Endothelial cell of umbilical vein (primary cell): ENCODE data around the gene CSRP1. TPM values are rescaled to one million over a fixed set of nuclear protein-coding genes. Genes with fewer than 3 reads are reported as not detected.
A peak's percentile ranks its signal among the peaks of the same experiment; 100 is the strongest.

Experiments used
- BruUV-seq: library from RNA; stranded (reverse); fragments of 400-500 nt; replicated peaks from 2 replicates; lab custom pipeline; 2021; lab: Mats Ljungman, UMichigan
- CTCF ChIA-PET: fragments of 300-600, 350-600 bp; sonication (Branson Sonifier 250); formaldehyde crosslinking; loops from one replicate; lab custom pipeline; 2021; ENCODE audit warnings: antibody characterized with exemption, inconsistent platforms; lab: Charles Lee
- POLR2A ChIA-PET: fragments of 300-600, 350-600 bp; sonication (Branson Sonifier 250); formaldehyde crosslinking; loops from one replicate; lab custom pipeline; 2021; ENCODE audit warnings: antibody characterized with exemption, inconsistent platforms; lab: Charles Lee
- DNase-seq: peaks from one replicate; pipeline ENCODE4 v3.0.0-alpha.2; 2011; ENCODE audit warnings: low read depth, low spot score
- FAIRE-seq: peaks from 2 replicates; lab custom pipeline; 2011; peaks lifted over from hg19 to GRCh38; lab: Jason Lieb, UNC
- H2AFZ ChIP-seq: 2 replicates; pipeline ENCODE4 v1.6.0; 2012; ENCODE audit warnings: low read depth, low read length, control low read depth, inconsistent platforms
- H3K27ac ChIP-seq: 2 replicates; pipeline ENCODE4 v1.5.1; 2011; ENCODE audit warnings: low read depth, mild to moderate bottlenecking, control low read depth, low read length, moderate library complexity; ENCODE audit not compliant: insufficient read depth
- H3K27me3 ChIP-seq, 2 experiments: 2 replicates each; pipeline versions ENCODE4 v1.6.0 to v1.6.1; 2011; ENCODE audit warnings: low read length in 2 of 2, mixed read lengths in 1 of 2; ENCODE audit not compliant: control insufficient read depth in 2 of 2, insufficient read depth in 2 of 2
- H3K36me3 ChIP-seq, 2 experiments: 2 replicates in 1 of 2; 3 replicates in 1 of 2; pipeline ENCODE4 v1.5.1; 2011; ENCODE audit warnings: low read length in 2 of 2, mild to moderate bottlenecking in 1 of 2, moderate library complexity in 1 of 2; ENCODE audit not compliant: control insufficient read depth in 2 of 2, insufficient read depth in 2 of 2; ENCODE audit errors: extremely low read depth in 1 of 2
- H3K4me1 ChIP-seq: 3 replicates; pipeline ENCODE4 v1.5.1; 2011; ENCODE audit warnings: mild to moderate bottlenecking, low read length; ENCODE audit not compliant: control insufficient read depth, insufficient read depth; ENCODE audit errors: extremely low read depth
- H3K4me2 ChIP-seq: 2 replicates; pipeline ENCODE4 v1.6.1; 2011; ENCODE audit warnings: low read length, control low read depth, mixed read lengths; ENCODE audit not compliant: insufficient read depth
- H3K4me3 ChIP-seq, 3 experiments: fragments of 200-600 bp in 1 of 3; sonication (generic), shearing (Covaris generic) in 1 of 3; replicated peaks in 1 of 3; 2 replicates each; pipeline ENCODE4 v1.5.1; 2011 to 2016; ENCODE audit warnings: control low read depth in 3 of 3, low read length in 3 of 3, mild to moderate bottlenecking in 2 of 3, inconsistent platforms in 1 of 3, low read depth in 1 of 3, moderate library complexity in 1 of 3; ENCODE audit not compliant: insufficient read depth in 1 of 3
- H3K79me2 ChIP-seq: 2 replicates; pipeline ENCODE4 v1.6.0; 2012; ENCODE audit warnings: low read length, inconsistent platforms; ENCODE audit not compliant: control insufficient read depth, insufficient read depth
- H3K9ac ChIP-seq: replicated peaks from 2 replicates; pipeline ENCODE3; 2011; ENCODE audit warnings: low read length, control low read depth; ENCODE audit not compliant: insufficient read depth; ENCODE audit errors: extremely low read depth
- H3K9me1 ChIP-seq: replicated peaks from 3 replicates; pipeline ENCODE4 v1.6.0; 2011; ENCODE audit warnings: mild to moderate bottlenecking, low read length; ENCODE audit not compliant: control insufficient read depth, insufficient read depth; ENCODE audit errors: extremely low read depth
- H3K9me3 ChIP-seq: replicated peaks from 2 replicates; pipeline ENCODE4 v1.5.1; 2012; ENCODE audit warnings: low read length, inconsistent platforms; ENCODE audit not compliant: control insufficient read depth, insufficient read depth
- H4K20me1 ChIP-seq: replicated peaks from 2 replicates; pipeline ENCODE3; 2011; ENCODE audit warnings: mild to moderate bottlenecking, low read length; ENCODE audit not compliant: control insufficient read depth, insufficient read depth; ENCODE audit errors: extremely low read depth
- EZH2 ChIP-seq: IDR thresholded peaks from 2 replicates; pipeline ENCODE4 v1.6.1; 2012; ENCODE audit warnings: borderline replicate concordance, low read depth, mild to moderate bottlenecking, moderate library complexity, low read length, inconsistent platforms; ENCODE audit not compliant: severe bottlenecking
- FOS ChIP-seq: IDR thresholded peaks from 2 replicates; pipeline ENCODE4 v1.6.1; 2011; ENCODE audit warnings: mild to moderate bottlenecking, low read length, moderate library complexity, borderline replicate concordance; ENCODE audit not compliant: insufficient read depth
- GATA2 ChIP-seq: IDR thresholded peaks from 2 replicates; pipeline ENCODE4 v1.7.0; 2011; ENCODE audit warnings: low read depth, mild to moderate bottlenecking, moderate library complexity, mixed read lengths, low read length; ENCODE audit not compliant: insufficient read length, insufficient read depth
- JUN ChIP-seq: IDR thresholded peaks from 2 replicates; pipeline ENCODE4 v1.6.1; 2011; ENCODE audit warnings: borderline replicate concordance, low read depth; ENCODE audit not compliant: insufficient read length, insufficient read depth
- MYC ChIP-seq: IDR thresholded peaks from one replicate; pipeline ENCODE4 v1.6.1; 2011; ENCODE audit warnings: mild to moderate bottlenecking, low read depth, low read length
- POLR2A ChIP-seq: IDR thresholded peaks from 2 replicates; pipeline ENCODE4 v1.6.1; 2012; ENCODE audit warnings: low read depth, mild to moderate bottlenecking, control low read depth, low read length
- POLR2AphosphoS5 ChIP-seq: IDR thresholded peaks from 2 replicates; pipeline ENCODE4 v1.6.1; 2012; ENCODE audit warnings: low read depth, mild to moderate bottlenecking, control low read depth, low read length, moderate library complexity; ENCODE audit not compliant: insufficient read depth
- dilution Hi-C: fragments of 300-500 bp; cut with MboI; formaldehyde crosslinking; loops from one replicate; pipeline ENCODE4 v1.15.0; 2019; ENCODE audit warnings: low sequenced_read_pairs; ENCODE audit not compliant: extremely low pct_ligation_motif_present
- intact Hi-C: fragments of 100-400 bp; cut with micrococcal nuclease; formaldehyde crosslinking; loops from one replicate; pipeline ENCODE4 v1.10.0; 2022
- polyA plus RNA-seq, 4 experiments: library from polyadenylated mRNA; depleted of rRNA in 3 of 4; stranded (reverse) in 3 of 4; unstranded in 1 of 4; fragments of >200 nt; gene quantifications; 2 replicates each; pipeline versions ENCODE4 v1.2.1 to v1.2.3, GENCODE V29; 2011 to 2012; ENCODE audit warnings: missing spikeins in 1 of 4
- total RNA-seq: library from RNA; stranded (reverse); gene quantifications from 2 replicates; pipeline ENCODE4 v1.2.3, GENCODE V29; 2021
- TF ChIP-seq, protein P1 (sequence below), 2 donors: IDR thresholded peaks; 1 replicate in 1 of 2; 2 replicates in 1 of 2; pipeline ENCODE4 v1.5.1; 2011; ENCODE audit warnings: low read length in 2 of 2, mild to moderate bottlenecking in 2 of 2, moderate library complexity in 2 of 2, control low read depth in 1 of 2, inconsistent platforms in 1 of 2, low read depth in 1 of 2; ENCODE audit not compliant: insufficient read depth in 1 of 2; ENCODE audit errors: extremely low read depth in 1 of 2
- TF ChIP-seq, protein P2 (sequence below): IDR thresholded peaks from 2 replicates; pipeline ENCODE4 v1.6.1; 2011; ENCODE audit not compliant: insufficient read depth, insufficient read length

Gene CSRP1
- total and polyA plus RNA-seq, 2 donors (not counting 3 experiments of a cell fraction or from before 2014, with no cell fraction given) = 393 to 510 TPM

DNA sequence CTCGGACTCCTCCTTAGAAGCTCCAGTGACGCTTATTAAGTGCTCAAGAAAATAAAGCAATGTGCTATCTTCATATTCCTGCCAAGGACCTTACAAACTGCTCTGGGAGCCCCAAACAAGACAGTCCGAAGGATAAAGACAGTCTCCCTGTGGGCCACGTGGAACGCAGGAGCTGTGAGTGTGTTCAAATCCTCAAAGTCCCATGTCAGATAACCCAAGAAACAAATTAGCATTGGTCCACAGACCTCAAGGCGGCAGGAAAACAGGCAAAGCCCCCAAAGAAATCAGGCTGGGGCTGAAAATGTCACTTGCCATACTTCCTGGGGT is 29.0 kb upstream of the CSRP1 start:
- DNase-seq = no peak
- intact Hi-C loops = loop anchor here (10.0 kb wide), 1 partner anchor 419 kb away; the partner anchor contains the start of gene TIMM17A
- Histone ChIP-seq H4K20me1 (no peaks in the 10 kb centered on the region), H2AFZ (peak overlapping the region; percentile 32), H3K36me3 (no peaks in the 10 kb centered on the region), H3K4me1 (peaks cover 44% of the 10 kb centered on the region), H3K27ac (no peak overlapping the region), H3K79me2 (peaks cover 17% of the 10 kb centered on the region), H3K4me2 (no peak overlapping the region), H3K9me1 (no peaks in the 10 kb centered on the region), H3K27me3 (no peaks in the 10 kb centered on the region), H3K9ac (no peak overlapping the region), H3K4me3 (no peak overlapping the region), H3K9me3 (no peaks in the 10 kb centered on the region)
- no peak for FAIRE-seq
- dilution Hi-C loops = no loop called here
- BruUV-seq = no TSS peak
- TF ChIP-seq POLR2A = no peak
- TF ChIP-seq EZH2 = no peak
- TF ChIP-seq, protein P1, sequence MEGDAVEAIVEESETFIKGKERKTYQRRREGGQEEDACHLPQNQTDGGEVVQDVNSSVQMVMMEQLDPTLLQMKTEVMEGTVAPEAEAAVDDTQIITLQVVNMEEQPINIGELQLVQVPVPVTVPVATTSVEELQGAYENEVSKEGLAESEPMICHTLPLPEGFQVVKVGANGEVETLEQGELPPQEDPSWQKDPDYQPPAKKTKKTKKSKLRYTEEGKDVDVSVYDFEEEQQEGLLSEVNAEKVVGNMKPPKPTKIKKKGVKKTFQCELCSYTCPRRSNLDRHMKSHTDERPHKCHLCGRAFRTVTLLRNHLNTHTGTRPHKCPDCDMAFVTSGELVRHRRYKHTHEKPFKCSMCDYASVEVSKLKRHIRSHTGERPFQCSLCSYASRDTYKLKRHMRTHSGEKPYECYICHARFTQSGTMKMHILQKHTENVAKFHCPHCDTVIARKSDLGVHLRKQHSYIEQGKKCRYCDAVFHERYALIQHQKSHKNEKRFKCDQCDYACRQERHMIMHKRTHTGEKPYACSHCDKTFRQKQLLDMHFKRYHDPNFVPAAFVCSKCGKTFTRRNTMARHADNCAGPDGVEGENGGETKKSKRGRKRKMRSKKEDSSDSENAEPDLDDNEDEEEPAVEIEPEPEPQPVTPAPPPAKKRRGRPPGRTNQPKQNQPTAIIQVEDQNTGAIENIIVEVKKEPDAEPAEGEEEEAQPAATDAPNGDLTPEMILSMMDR (IDR thresholded peaks at IDR 0.05; ENCODE audit: extremely low read depth in 1 of 2, insufficient read depth in 1 of 2, low read depth in 1 of 2, low read length in 2 of 2) = no peak
- TF ChIP-seq, protein P2, sequence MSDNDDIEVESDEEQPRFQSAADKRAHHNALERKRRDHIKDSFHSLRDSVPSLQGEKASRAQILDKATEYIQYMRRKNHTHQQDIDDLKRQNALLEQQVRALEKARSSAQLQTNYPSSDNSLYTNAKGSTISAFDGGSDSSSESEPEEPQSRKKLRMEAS = no peak
- TF ChIP-seq JUN = no peak
- TF ChIP-seq POLR2AphosphoS5 = no peak
- no peak for TF ChIP-seq FOS
- no peak for TF ChIP-seq GATA2
- no peak for TF ChIP-seq MYC
- POLR2A ChIA-PET = no interaction called here
- CTCF ChIA-PET = interaction anchor here (0.9 to 6.5 kb wide), 11 partner anchors 18 to 342 kb away, joined by 3 to 70 read pairs (median 5); no protein-coding TSS in a partner anchor
